NCI-H345 treated with DMSO at 0.1 percent for 48 hours (cell line): ENCODE measurements around the gene SLAMF8.

Experiments
- DNase-seq: peaks from one replicate; lab custom pipeline; 2025; ENCODE audit not compliant: unreplicated experiment; lab: John Stamatoyannopoulos, UW

The SLAMF8 gene

DNA sequence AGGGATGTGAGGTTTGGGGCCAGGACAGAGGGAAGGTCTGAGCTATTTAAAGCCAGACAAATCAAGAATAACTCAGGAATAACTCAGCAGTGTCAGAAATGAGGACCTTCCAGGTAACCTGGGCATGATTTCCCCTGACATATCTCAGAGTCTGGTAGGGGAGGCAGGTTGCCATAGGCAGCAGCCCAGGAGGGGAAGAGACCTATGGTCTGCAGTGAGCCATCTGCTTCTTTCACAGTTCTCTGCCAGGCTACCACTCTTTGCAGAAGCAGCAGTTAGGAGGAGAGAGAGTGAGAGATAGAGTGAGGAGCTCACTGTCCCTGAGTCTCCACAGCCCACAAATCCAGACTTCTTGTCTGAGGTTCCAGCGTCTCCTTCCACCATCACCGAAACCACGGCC lies 42.1 kb downstream of the SLAMF8 start:
- no peak for DNase-seq

DNA sequence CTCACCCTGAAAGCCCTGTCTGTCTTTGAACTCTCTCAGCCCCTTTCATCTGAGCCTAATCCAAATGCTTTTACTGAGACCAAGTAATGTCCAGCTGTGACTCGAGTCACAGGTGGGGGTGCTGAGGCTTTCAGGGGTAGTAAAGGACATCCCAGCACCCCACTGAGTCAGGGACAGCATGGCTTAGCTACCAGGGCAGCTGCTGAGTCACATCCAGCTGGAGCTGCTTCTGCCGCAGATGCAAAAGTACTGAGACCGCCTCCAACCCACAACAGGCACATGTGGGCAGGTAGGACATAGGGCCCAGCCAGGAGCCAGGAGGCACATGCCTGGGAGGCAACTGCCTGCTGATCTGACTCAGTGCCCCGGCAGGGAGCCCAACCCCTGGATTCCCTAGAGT lies 42.5 kb downstream of the SLAMF8 start:
- no peak for DNase-seq

DNA sequence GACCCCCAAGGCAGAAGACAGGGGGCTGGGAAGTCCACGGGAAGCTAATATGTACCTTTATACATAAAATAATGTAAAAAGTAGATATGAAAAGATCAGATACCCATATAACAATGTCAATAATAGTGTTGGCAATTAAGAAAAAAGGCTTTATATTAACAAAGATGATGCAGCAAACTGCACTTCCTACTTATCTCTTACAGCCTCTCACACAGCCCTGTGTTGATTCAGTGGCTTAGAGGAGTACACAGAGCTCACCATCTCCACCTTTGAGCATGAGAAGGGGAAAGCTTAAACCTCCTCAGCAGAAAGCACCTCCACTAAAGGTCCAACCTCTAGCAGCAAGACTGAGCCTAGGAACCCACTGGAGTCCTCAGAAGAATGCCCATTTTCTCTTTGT lies 42.9 kb downstream of the SLAMF8 start:
- no peak for DNase-seq

DNA sequence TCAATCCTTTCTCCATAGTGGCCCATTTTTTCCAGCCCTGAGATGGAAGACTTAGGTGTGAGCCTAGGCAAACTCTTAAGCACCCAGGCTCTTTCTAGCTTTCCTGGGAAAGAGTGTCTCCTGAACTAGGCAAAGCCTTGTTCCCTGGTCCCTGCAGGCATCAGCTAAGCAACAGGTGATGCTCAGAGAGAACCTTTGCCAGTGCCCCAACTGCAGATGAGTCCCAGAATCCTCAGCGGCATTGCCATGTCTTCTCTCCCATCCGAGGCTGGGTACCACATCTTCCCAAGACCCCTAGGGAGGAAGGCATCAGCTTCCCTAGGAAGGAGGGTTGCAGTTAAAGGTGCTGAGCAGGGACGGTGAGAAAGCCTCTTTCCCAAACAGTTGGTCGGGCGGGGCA lies 44.0 kb downstream of the SLAMF8 start:
- no peak for DNase-seq

GRCh38 chr1:159872891-159873290 lies 46.2 kb downstream of the SLAMF8 start:
- no peak for DNase-seq

DNA sequence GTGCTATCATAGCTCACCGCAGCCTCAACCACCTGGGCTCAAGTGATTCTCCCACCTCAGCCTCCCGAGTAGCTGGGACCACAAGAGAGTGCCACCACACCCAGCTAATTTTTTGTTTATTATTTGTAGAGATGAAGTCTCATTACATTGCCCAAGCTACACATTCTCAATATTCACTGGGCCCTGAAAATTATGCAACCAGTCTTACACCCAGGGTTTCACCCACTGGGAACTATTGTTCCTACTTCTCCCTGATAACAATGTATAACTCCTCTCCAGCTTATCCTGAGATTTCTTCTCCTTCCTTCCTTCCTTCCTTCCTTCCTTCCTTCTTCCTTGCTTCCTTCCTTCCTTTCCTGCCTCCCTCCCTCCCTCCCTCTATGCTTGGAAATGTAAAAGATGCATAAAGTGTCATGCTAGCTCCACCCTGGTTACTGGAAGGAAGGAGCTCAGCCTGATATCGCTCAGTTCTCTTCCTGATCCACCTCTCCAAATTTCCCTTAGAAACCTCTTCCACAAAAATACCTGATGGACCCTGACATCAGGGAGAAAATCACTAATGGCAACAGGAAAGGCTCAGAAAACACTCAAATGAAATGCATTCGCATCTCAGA lies 47.0 kb downstream of the SLAMF8 start:
- DNase-seq: no peak

DNA sequence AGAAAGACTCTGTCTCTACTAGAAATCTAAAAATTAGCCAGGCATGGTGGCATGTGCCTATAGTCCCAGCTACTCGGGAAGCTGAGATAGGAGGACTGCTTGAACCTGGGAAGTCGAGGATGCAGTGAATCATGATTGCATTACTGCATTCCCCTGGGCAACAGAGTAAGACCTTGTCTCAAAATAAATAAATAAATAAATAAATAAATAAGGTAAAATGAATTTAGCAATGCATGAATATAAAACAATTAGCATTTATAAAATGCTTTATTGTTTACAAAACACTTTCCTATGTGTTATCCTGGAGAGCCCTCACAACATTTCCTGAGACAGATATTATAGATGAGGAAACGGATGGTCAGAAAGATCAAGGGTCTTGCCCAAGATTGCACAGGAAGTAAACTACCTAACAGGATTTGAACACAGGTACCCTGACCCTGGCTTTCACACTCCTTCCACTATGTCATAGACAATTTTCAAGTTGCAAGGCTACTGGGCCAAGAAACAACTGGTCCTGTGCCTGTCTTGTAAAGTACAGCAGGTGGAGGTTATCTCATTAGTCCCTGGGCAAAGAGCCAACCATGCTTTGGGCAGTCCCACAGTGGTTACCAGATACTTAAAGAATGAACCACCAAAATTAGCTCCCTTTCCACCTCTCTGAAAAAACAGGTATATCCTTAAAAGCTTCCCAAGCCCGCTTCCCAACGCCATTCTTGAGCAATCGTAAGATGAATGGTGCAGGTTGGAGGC lies 51.2 kb downstream of the SLAMF8 start:
- DNase-seq: no peak

GRCh38 chr1:159879136-159879535 lies 52.5 kb downstream of the SLAMF8 start:
- DNase-seq: no peak

- DNase-seq: no peak
Measured at GRCh38 chr1:159879977-159880376, 53.3 kb downstream of the SLAMF8 start.

- DNase-seq: no peak
Measured at GRCh38 chr1:159880430-159880829, 53.8 kb downstream of the SLAMF8 start.

DNA sequence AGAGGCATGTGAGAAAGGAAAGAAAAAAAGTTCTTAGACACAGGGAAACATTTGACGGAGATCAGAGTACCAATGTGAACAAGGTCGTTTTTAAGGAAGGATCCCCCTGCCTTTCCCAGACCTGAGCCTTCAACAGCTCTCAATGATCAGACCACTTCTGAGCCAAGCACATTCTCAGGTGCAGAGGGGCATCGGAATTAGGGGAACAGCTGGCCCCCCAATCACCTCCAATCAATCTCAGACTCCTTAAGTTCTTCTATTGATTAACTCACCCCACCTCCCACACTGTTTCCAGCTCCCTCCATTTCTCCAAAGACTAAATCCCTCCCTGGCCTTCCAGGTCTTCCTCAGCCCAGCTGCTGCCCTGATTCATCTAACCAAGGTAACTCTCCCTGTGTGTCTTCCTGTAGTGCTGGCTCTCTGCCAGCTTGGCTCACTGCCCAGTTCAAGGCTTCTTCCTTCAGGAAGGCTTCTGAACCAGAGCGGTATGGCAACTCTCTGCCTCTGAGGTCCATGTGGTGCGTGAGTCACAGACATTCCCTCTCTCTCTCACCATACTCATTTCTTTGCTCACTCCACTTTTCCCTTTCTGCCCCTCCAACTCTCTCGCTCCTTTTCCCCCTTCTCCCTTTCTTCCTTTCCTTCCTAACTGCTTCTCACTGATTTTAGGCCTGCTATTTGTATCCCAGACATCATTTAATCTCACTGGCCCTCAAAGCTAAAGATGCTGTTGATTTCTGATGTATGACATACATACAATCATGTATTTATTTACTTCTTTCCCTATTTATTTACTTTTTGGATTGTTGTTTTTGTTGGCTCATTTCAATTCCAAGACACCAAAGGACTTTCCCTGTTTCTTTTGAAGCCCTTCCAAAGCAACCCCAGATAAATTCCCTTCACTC lies 55.2 kb downstream of the SLAMF8 start:
- peak; percentile 83 for DNase-seq

DNA sequence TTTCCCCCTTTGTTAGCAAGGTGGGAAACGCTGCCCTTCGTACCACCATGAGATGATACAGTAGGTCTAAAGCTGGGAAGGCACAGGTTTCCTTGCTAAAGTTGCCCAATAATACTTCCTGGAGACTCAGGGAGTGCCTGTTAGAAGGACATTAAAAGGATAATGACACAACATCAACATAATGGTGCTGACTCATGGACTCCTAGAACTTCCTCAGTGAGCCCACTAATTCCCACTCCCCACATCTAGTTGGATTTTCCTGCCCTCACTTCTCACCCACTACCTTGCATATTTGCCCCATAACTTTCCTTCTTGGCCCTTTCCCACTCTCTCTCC lies 55.8 kb downstream of the SLAMF8 start:
- DNase-seq: no peak

- no peak for DNase-seq
Measured at GRCh38 chr1:159883134-159883533, 56.5 kb downstream of the SLAMF8 start.

DNA sequence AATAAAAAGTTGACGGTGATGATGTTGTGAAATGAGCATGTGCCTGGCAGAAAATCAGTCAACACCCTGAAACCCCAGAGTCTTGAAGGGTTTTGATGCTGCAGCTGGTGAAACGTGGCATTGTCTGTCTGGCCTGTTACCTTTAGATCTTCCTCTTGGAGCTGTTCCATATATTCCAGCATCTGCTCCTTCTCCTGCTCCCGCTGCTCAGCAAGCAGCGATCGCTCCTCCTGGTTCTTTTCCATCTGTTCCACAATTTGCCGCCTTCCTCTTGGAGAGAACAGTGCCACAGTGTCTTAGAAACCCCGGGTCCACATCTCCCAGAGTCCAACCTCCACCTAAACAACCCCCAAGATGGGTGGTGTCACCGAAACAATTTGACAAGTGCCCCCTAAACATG lies 57.6 kb downstream of the SLAMF8 start:
- no peak for DNase-seq
